GM18909 (cell line): ENCODE measurements around the gene SERTAD2.

Experiments
- ATAC-seq: cut with Tn5 transposase; IDR thresholded peaks from one replicate; pipeline ENCODE4 v1.9.1; 2021; ENCODE audit warnings: mild to moderate bottlenecking; ENCODE audit not compliant: unreplicated experiment, poor library complexity

SERTAD2 gene

GRCh38 chr2:64653109-64654062 is at the start of gene SERTAD2:
TSS of gene SERTAD2 (minus strand) at chr2:64653913. CDS start at chr2:64636871, 17,042 bp downstream.
- ATAC-seq: peak; percentile 72

GRCh38 chr2:64700133-64700809 is 46.6 kb upstream of the SERTAD2 start:
- no peak for ATAC-seq

- ATAC-seq: no peak
Observed at GRCh38 chr2:64699712-64700111, 46.0 kb upstream of the SERTAD2 start.

GRCh38 chr2:64698668-64699444 is 45.1 kb upstream of the SERTAD2 start:
- ATAC-seq: peak; percentile 92

GRCh38 chr2:64698177-64698643 is 44.5 kb upstream of the SERTAD2 start:
- ATAC-seq: no peak

- ATAC-seq: no peak
Observed at GRCh38 chr2:64697297-64698176, 43.8 kb upstream of the SERTAD2 start.

GRCh38 chr2:64696636-64697035 is 42.9 kb upstream of the SERTAD2 start:
- no peak for ATAC-seq

GRCh38 chr2:64695721-64696261 is 42.1 kb upstream of the SERTAD2 start:
- ATAC-seq: no peak

GRCh38 chr2:64692401-64692800 is 38.7 kb upstream of the SERTAD2 start:
- no peak for ATAC-seq

GRCh38 chr2:64688909-64689308 is 35.2 kb upstream of the SERTAD2 start:
- no peak for ATAC-seq

GRCh38 chr2:64686283-64686956 is 32.7 kb upstream of the SERTAD2 start:
- ATAC-seq: no peak

- no peak for ATAC-seq
Observed at GRCh38 chr2:64685430-64685829, 31.7 kb upstream of the SERTAD2 start.

- ATAC-seq: no peak
Observed at GRCh38 chr2:64683771-64684510, 30.2 kb upstream of the SERTAD2 start.

- ATAC-seq: no peak
Observed at GRCh38 chr2:64681479-64681967, 27.8 kb upstream of the SERTAD2 start.

GRCh38 chr2:64679673-64680425 is 26.1 kb upstream of the SERTAD2 start:
- ATAC-seq: no peak

GRCh38 chr2:64678771-64679590 is 25.3 kb upstream of the SERTAD2 start:
- peak; percentile 47 for ATAC-seq
